Mucosa of stomach (tissue), 1 donor: ENCODE results near the gene CDC42BPB.

Experiments used
- H3K27me3 ChIP-seq: one replicate; pipeline ENCODE4 v1.7.0; 2013; ENCODE audit warnings: mild to moderate bottlenecking, low read length; ENCODE audit not compliant: control insufficient read depth, insufficient read depth
- H3K36me3 ChIP-seq: one replicate; pipeline ENCODE4 v1.7.0; 2013; ENCODE audit warnings: low read length; ENCODE audit not compliant: control insufficient read depth, insufficient read depth
- H3K4me1 ChIP-seq: one replicate; pipeline ENCODE4 v1.7.0; 2013; ENCODE audit warnings: mild to moderate bottlenecking, low read length; ENCODE audit not compliant: control insufficient read depth, insufficient read depth
- H3K4me3 ChIP-seq: one replicate; pipeline ENCODE4 v1.7.0; 2013; ENCODE audit warnings: low read length
- H3K9ac ChIP-seq: one replicate; pipeline ENCODE4 v1.7.0; 2013; ENCODE audit warnings: mild to moderate bottlenecking, low read length, moderate library complexity
- H3K9me3 ChIP-seq: one replicate; pipeline ENCODE4 v1.7.0; 2013; ENCODE audit warnings: mild to moderate bottlenecking, low read length, moderate library complexity; ENCODE audit not compliant: control insufficient read depth
- donor health status: Pancreatic carcinoma.

Gene CDC42BPB

GRCh38 chr14:103057372-103058163 lies at the start of gene CDC42BPB:
CDC42BPB (minus strand) TSS chr14:103057549; CDS start chr14:103057173, 376 bp downstream.
- Histone ChIP-seq H3K9ac (peak within 1 kb of the TSS; percentile 89), H3K36me3 (no peaks in the 10 kb centered on the region), H3K27me3 (no peaks in the 10 kb centered on the region), H3K9me3 (no peaks in the 10 kb centered on the region), H3K4me3 (peak within 1 kb of the TSS; percentile 89), H3K4me1 (peaks cover 18% of the 10 kb centered on the region)

- Histone ChIP-seq H3K27me3 (peaks cover 22% of the 10 kb centered on the region), H3K36me3 (no peaks in the 10 kb centered on the region), H3K4me1 (peaks cover 38% of the 10 kb centered on the region), H3K9ac (no peak overlapping the region), H3K9me3 (no peaks in the 10 kb centered on the region), H3K4me3 (no peak overlapping the region)
These were observed 48.3 kb upstream of the CDC42BPB start for GRCh38 chr14:103105580-103106150.

- Histone ChIP-seq H3K4me1 (peaks cover 41% of the 10 kb centered on the region), H3K27me3 (peaks cover 22% of the 10 kb centered on the region), H3K9ac (no peak overlapping the region), H3K9me3 (no peaks in the 10 kb centered on the region), H3K36me3 (no peaks in the 10 kb centered on the region), H3K4me3 (no peak overlapping the region)
These were observed 47.5 kb upstream of the CDC42BPB start for GRCh38 chr14:103104654-103105452.

- Histone ChIP-seq H3K4me1 (peaks cover 44% of the 10 kb centered on the region), H3K9ac (no peak overlapping the region), H3K27me3 (peaks cover 22% of the 10 kb centered on the region), H3K9me3 (no peaks in the 10 kb centered on the region), H3K4me3 (no peak overlapping the region), H3K36me3 (no peaks in the 10 kb centered on the region)
These were observed 47.0 kb upstream of the CDC42BPB start for GRCh38 chr14:103104389-103104653.

GRCh38 chr14:103103461-103104388 lies 46.4 kb upstream of the CDC42BPB start:
- H3K4me3 ChIP-seq, result no peak overlapping the region
- H3K9ac ChIP-seq, result no peak overlapping the region
- H3K36me3 ChIP-seq, result no peaks in the 10 kb centered on the region
- peaks cover 22% of the 10 kb centered on the region for H3K27me3 ChIP-seq
- H3K4me1 ChIP-seq, result peaks cover 49% of the 10 kb centered on the region
- H3K9me3 ChIP-seq, result no peaks in the 10 kb centered on the region

GRCh38 chr14:103102689-103103260 lies 45.4 kb upstream of the CDC42BPB start:
- Histone ChIP-seq H3K4me3 (no peak overlapping the region), H3K9ac (no peak overlapping the region), H3K4me1 (peaks cover 57% of the 10 kb centered on the region), H3K9me3 (no peaks in the 10 kb centered on the region), H3K36me3 (no peaks in the 10 kb centered on the region), H3K27me3 (peaks cover 22% of the 10 kb centered on the region)

GRCh38 chr14:103101963-103102688 lies 44.8 kb upstream of the CDC42BPB start:
- Histone ChIP-seq H3K4me1 (peaks cover 57% of the 10 kb centered on the region), H3K27me3 (peaks cover 22% of the 10 kb centered on the region)

GRCh38 chr14:103101257-103101962 lies 44.1 kb upstream of the CDC42BPB start:
- no peak overlapping the region for H3K4me3 ChIP-seq
- H3K9me3 ChIP-seq, result no peaks in the 10 kb centered on the region
- peaks cover 57% of the 10 kb centered on the region for H3K4me1 ChIP-seq
- no peak overlapping the region for H3K9ac ChIP-seq
- no peaks in the 10 kb centered on the region for H3K36me3 ChIP-seq
- peaks cover 22% of the 10 kb centered on the region for H3K27me3 ChIP-seq

More at GRCh38 chr14:103101963-103102688, 44.8 kb upstream of the CDC42BPB start:
- Histone ChIP-seq H3K4me3 (no peak overlapping the region), H3K9ac (no peak overlapping the region), H3K9me3 (no peaks in the 10 kb centered on the region), H3K36me3 (no peaks in the 10 kb centered on the region)

GRCh38 chr14:103100281-103101121 lies 43.2 kb upstream of the CDC42BPB start:
- H3K36me3 ChIP-seq, result no peaks in the 10 kb centered on the region
- H3K9me3 ChIP-seq, result no peaks in the 10 kb centered on the region
- no peak overlapping the region for H3K9ac ChIP-seq
- H3K27me3 ChIP-seq, result peaks cover 22% of the 10 kb centered on the region
- H3K4me1 ChIP-seq, result peaks cover 62% of the 10 kb centered on the region
- no peak overlapping the region for H3K4me3 ChIP-seq

- Histone ChIP-seq H3K9ac (no peak overlapping the region), H3K4me1 (peaks cover 62% of the 10 kb centered on the region), H3K36me3 (no peaks in the 10 kb centered on the region), H3K4me3 (no peak overlapping the region), H3K27me3 (peaks cover 22% of the 10 kb centered on the region), H3K9me3 (no peaks in the 10 kb centered on the region)
These were observed 42.5 kb upstream of the CDC42BPB start for GRCh38 chr14:103099733-103100280.
